Astrocyte of the spinal cord (primary cell): ENCODE measurements around the gene UTRN.

Experiments used
- DNase-seq: peaks from one replicate; pipeline ENCODE4 v3.0.0; 2011; ENCODE audit warnings: low read depth, low spot score
- H3K4me3 ChIP-seq: 2 replicates; pipeline ENCODE4 v1.5.1; 2011; ENCODE audit warnings: low read depth, mild to moderate bottlenecking, low read length, moderate library complexity
- in situ Hi-C: cut with HindIII; loops from 2 replicates; pipeline ENCODE4 v1.10.0; 2017; ENCODE audit warnings: low sequenced_read_pairs
- TF ChIP-seq, protein P1 (sequence below): IDR thresholded peaks from 2 replicates; pipeline ENCODE4 v1.5.1; 2012; ENCODE audit warnings: low read depth, mild to moderate bottlenecking, low read length, inconsistent platforms

UTRN gene

DNA sequence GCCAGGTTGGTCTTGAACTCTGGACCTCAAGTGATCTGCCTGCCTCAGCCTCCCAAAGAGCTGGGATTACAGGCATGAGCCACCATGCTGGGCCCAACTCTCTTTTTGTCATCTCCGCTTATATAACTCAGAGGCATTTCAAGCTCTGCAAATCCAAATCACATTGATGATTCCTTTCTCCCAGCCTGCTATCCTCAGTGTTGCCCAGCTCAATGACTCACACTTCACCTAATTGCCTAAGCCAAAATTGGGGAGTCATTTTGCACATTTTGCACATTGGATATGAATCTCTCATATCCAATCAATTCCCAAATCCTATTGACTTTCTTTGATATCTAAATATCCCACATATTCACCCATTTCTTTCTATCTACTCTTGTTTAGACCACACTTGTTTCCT lies 3.9 kb downstream of the UTRN start:
- in situ Hi-C loops = no loop called here
- DNase-seq = no peak
- TF ChIP-seq, protein P1, sequence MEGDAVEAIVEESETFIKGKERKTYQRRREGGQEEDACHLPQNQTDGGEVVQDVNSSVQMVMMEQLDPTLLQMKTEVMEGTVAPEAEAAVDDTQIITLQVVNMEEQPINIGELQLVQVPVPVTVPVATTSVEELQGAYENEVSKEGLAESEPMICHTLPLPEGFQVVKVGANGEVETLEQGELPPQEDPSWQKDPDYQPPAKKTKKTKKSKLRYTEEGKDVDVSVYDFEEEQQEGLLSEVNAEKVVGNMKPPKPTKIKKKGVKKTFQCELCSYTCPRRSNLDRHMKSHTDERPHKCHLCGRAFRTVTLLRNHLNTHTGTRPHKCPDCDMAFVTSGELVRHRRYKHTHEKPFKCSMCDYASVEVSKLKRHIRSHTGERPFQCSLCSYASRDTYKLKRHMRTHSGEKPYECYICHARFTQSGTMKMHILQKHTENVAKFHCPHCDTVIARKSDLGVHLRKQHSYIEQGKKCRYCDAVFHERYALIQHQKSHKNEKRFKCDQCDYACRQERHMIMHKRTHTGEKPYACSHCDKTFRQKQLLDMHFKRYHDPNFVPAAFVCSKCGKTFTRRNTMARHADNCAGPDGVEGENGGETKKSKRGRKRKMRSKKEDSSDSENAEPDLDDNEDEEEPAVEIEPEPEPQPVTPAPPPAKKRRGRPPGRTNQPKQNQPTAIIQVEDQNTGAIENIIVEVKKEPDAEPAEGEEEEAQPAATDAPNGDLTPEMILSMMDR = no peak
- H3K4me3 ChIP-seq = no peak overlapping the region

DNA sequence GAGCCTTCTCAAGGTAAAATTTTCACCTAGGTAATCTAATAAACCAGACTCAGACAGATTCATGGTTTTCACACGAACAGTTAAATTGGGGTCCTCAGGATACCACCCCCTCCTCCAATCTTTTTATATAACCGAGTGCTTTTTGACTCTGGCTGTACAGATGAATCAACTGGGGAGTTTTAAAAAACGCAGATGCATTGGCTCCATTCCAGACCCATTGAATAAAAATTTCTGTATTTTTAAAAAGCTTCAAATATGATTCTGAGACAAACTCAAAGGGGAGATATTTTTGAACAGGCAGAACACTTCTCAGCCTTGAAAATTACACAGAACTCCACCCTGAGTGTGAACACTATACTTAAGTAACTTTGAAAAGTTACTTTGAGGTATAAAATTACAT lies 7.2 kb downstream of the UTRN start:
- TF ChIP-seq, protein P1 = no peak
- DNase-seq = no peak
- H3K4me3 ChIP-seq = no peak overlapping the region
- in situ Hi-C loops = no loop called here

DNA sequence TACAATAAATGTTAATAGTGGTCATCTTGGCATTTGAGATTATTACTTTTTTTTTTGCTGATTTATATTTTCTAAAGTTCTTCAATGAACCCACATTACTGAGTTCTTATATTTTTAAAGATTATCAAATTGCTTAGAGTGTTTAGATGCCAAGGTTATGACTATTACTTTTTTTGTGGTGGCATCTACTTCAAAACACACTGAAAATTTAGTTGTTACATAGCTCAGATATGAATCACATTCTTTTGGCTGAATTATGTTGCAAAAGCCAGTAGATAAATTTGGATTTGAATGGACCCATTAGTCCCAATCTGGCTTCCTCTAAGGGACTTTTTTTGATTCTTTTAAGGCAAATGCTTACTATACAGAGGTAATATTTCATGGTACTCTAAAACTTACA lies 8.9 kb downstream of the UTRN start:
- no peak overlapping the region for H3K4me3 ChIP-seq
- DNase-seq = peak; percentile 79
- TF ChIP-seq, protein P1 = no peak
- in situ Hi-C loops = no loop called here

DNA sequence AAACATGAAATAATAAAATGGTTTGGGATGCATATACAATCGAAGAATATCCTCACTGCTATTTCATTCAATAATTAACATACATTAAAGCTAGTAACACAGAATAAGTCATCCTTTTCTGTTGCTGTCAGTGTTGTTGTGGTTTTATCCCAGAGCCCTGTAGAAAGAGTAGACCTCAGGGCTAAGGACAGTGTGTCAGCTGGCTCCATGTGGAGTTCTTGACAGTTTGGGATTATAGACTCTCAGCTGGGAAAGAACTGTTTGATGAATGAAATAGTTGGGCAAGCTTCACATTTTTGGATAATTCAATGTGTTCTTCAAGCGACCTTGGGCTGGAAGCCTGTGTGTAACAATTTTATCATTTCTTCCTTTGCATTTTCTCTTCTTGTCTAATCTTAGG lies 10.1 kb downstream of the UTRN start:
- in situ Hi-C loops = no loop called here
- DNase-seq = no peak
- H3K4me3 ChIP-seq = no peak overlapping the region
- TF ChIP-seq, protein P1 = no peak

DNA sequence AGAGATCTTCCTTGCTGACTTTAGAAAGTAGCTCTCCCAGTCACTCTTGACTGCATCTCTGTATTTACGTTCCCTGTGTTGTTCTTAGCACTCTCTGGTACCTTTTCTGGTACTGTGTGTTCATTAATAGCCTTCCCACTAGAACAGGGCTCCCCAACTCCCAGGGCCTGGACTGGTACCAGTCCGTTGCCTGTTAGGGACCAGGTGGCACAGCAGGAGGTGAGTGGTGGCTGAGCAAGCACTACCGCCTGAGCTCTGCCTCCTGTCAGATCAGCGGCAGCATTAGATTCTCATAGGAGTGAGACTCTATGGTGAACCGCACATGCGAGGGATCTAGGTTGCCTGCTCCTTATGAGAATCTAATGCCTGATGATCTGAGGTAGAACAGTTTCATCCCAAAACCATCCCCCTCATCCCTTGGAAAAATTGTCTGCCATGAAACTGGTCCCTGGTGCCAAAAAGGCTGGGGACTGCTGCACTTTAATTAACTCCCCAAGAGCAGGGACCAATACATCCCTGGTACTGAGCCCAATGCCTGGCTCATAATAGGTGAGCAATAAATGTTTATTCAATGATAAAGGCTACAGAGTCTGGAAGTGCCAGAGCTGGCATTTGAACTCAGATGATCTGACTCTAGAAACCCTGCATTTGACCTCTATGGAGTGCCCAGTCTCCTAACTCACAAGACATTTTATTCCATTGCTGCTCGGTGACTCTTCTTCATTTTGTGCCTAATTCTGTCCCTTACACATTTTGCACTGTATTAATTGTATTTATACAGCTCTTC lies 11.0 kb downstream of the UTRN start:
- TF ChIP-seq, protein P1 = no peak
- in situ Hi-C loops = no loop called here
- no peak overlapping the region for H3K4me3 ChIP-seq
- DNase-seq = no peak

DNA sequence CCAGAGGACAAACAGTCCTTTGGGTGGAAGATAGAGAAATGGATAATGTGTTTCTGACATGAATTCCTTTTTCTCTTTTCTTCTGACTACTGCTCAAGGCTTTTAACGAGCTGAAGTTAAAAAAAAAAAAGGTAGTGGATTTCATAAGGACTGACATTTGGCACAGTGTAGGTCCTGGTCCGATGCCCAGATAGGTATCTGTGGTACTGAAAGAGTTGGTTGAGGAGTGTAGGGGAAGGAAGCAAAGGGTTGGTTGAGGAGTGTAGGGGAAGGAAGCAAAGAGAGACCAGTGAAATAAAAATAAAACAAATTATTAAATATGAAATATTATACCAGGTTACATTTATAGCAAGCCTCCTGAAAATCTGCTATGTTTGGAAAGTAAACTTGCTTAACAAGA lies 11.8 kb downstream of the UTRN start:
- in situ Hi-C loops = no loop called here
- TF ChIP-seq, protein P1 = no peak

More for the DNA sequence above, 11.8 kb downstream of the UTRN start:
- DNase-seq = no peak
- H3K4me3 ChIP-seq = no peak overlapping the region
